Vagina (tissue), 2 donors: ENCODE results near the gene F5. TPM values are rescaled to one million over a fixed set of nuclear protein-coding genes. Genes with fewer than 3 reads are reported as not detected.

Experiments used
- DNase-seq, 2 donors: peaks; one replicate each; pipeline ENCODE4 v3.0.0-alpha.2; 2017; ENCODE audit errors: extremely low spot score in 2 of 2
- H3K27ac ChIP-seq: fragments of 200-600 bp; sonication (generic); one replicate; pipeline ENCODE4 v1.5.1; 2019
- H3K27me3 ChIP-seq: fragments of 200-600 bp; sonication (generic); one replicate; pipeline ENCODE4 v1.5.1; 2019
- H3K36me3 ChIP-seq, 2 donors: fragments of 200-600 bp; sonication (generic); one replicate each; pipeline ENCODE4 v1.5.1; 2017 to 2019
- H3K4me1 ChIP-seq: fragments of 200-600 bp; sonication (generic); one replicate; pipeline ENCODE4 v1.5.1; 2019
- H3K4me3 ChIP-seq, 2 donors: fragments of 200-600 bp; sonication (generic); 1 replicate in 1 of 2; 2 replicates in 1 of 2; pipeline ENCODE4 v1.5.1; 2016 to 2019
- H3K9me3 ChIP-seq: fragments of 200-600 bp; sonication (generic); one replicate; pipeline ENCODE4 v1.5.1; 2019
- CTCF ChIP-seq, 3 experiments: fragments of 450-650 bp in 2 of 3; fragments of 200-600 bp in 1 of 3; sonication (generic) in 1 of 3; IDR thresholded peaks; one replicate each; pipeline ENCODE4 v1.5.1; 2017 to 2019; ENCODE audit warnings: antibody characterized with exemption in 3 of 3, mild to moderate bottlenecking in 2 of 3, moderate library complexity in 2 of 3
- POLR2A ChIP-seq, 2 donors: fragments of 450-650 bp; IDR thresholded peaks; one replicate each; pipeline ENCODE4 v1.6.1; 2017; ENCODE audit warnings: antibody characterized with exemption in 2 of 2, mild to moderate bottlenecking in 2 of 2, moderate library complexity in 2 of 2
- POLR2AphosphoS5 ChIP-seq, 2 donors: sonication (generic); formaldehyde crosslinking; IDR thresholded peaks; one replicate each; pipeline ENCODE4 v1.9.0; 2017; ENCODE audit warnings: antibody characterized with exemption in 2 of 2, mild to moderate bottlenecking in 2 of 2, low read depth in 1 of 2; ENCODE audit not compliant: insufficient read depth in 1 of 2
- intact Hi-C: fragments of 100-400 bp; cut with DNase I; formaldehyde crosslinking; loops from one replicate; pipeline ENCODE4 v1.15.1; 2023
- total RNA-seq: library from RNA; depleted of rRNA; stranded (reverse); fragments of >200 nt; gene quantifications from one replicate; pipeline ENCODE4 v1.2.3, GENCODE V29; 2016

Gene F5
- total RNA-seq, 1 donor from 2014 or later, result 3.9 TPM

- DNase-seq, result no peak
- no peak overlapping the region for H3K27ac ChIP-seq
- no peak overlapping the region for H3K4me3 ChIP-seq
- H3K27me3 ChIP-seq, result no peaks in the 10 kb centered on the region
- no peak for TF ChIP-seq CTCF (IDR thresholded peaks at IDR 0.05)
- no peak for TF ChIP-seq POLR2A (IDR thresholded peaks at IDR 0.05)
- TF ChIP-seq POLR2AphosphoS5 (IDR thresholded peaks at IDR 0.05; ENCODE audit: insufficient read depth in 1 of 2, low read depth in 1 of 2), result no peak
- no peaks in the 10 kb centered on the region for H3K9me3 ChIP-seq
- intact Hi-C loops, result no loop called here
- H3K36me3 ChIP-seq, result peaks cover 0 to 7% of the 10 kb centered on the region in 2 donors
- peaks cover 7% of the 10 kb centered on the region for H3K4me1 ChIP-seq
These were observed 111.8 kb downstream of the F5 start for GRCh38 chr1:169474302-169474995.

- peaks cover 0 to 7% of the 10 kb centered on the region in 2 donors for H3K36me3 ChIP-seq
- no peaks in the 10 kb centered on the region for H3K9me3 ChIP-seq
- H3K27ac ChIP-seq, result no peak overlapping the region
- no peak overlapping the region for H3K4me3 ChIP-seq
- TF ChIP-seq POLR2AphosphoS5 (IDR thresholded peaks at IDR 0.05; ENCODE audit: insufficient read depth in 1 of 2, low read depth in 1 of 2) (no peak), POLR2A (IDR thresholded peaks at IDR 0.05) (no peak), CTCF (IDR thresholded peaks at IDR 0.05) (no peak)
- intact Hi-C loops, result no loop called here
- no peak for DNase-seq
- H3K4me1 ChIP-seq, result peaks cover 7% of the 10 kb centered on the region
- no peaks in the 10 kb centered on the region for H3K27me3 ChIP-seq
These were observed 112.9 kb downstream of the F5 start for GRCh38 chr1:169473347-169473746.

- Histone ChIP-seq H3K4me1 (peaks cover 7% of the 10 kb centered on the region), H3K9me3 (no peaks in the 10 kb centered on the region), H3K4me3 (no peak overlapping the region), H3K27me3 (no peaks in the 10 kb centered on the region), H3K27ac (no peak overlapping the region), H3K36me3 (peaks cover 0 to 7% of the 10 kb centered on the region in 2 donors)
- intact Hi-C loops, result no loop called here
- no peak for TF ChIP-seq POLR2AphosphoS5 (IDR thresholded peaks at IDR 0.05; ENCODE audit: insufficient read depth in 1 of 2, low read depth in 1 of 2)
- no peak for TF ChIP-seq CTCF (IDR thresholded peaks at IDR 0.05)
- TF ChIP-seq POLR2A (IDR thresholded peaks at IDR 0.05), result no peak
- DNase-seq, result no peak
These were observed 113.5 kb downstream of the F5 start for GRCh38 chr1:169472738-169473137.

GRCh38 chr1:169468982-169469381 lies 117.3 kb downstream of the F5 start:
- DNase-seq, result no peak
- Histone ChIP-seq H3K4me3 (no peak overlapping the region), H3K9me3 (no peaks in the 10 kb centered on the region), H3K36me3 (no peaks in the 10 kb centered on the region), H3K27ac (no peak overlapping the region), H3K27me3 (no peaks in the 10 kb centered on the region), H3K4me1 (no peaks in the 10 kb centered on the region)
- intact Hi-C loops, result loop anchor here (5.0 kb wide), 1 partner anchor 73 kb away; no protein-coding TSS in a partner anchor
- TF ChIP-seq POLR2AphosphoS5 (IDR thresholded peaks at IDR 0.05; ENCODE audit: insufficient read depth in 1 of 2, low read depth in 1 of 2) (no peak), POLR2A (IDR thresholded peaks at IDR 0.05) (no peak), CTCF (IDR thresholded peaks at IDR 0.05) (no peak)
